IMR-90 (cell line): ENCODE measurements around the gene NR1I2. TPM values are rescaled to one million over a fixed set of nuclear protein-coding genes. Genes with fewer than 3 reads are reported as not detected.

Source experiments
- ATAC-seq: fragments of 200-7000 bp; cut with Tn5 transposase; 2 replicates; pipeline ENCODE4 v1.9.1; 2020; ENCODE audit warnings: low read depth, mild to moderate bottlenecking, moderate library complexity
- BruUV-seq: library from RNA; stranded (reverse); fragments of 400-500 nt; replicated peaks from 2 replicates; lab custom pipeline; 2021; lab: Mats Ljungman, UMichigan
- CTCF ChIA-PET: fragments of 300-600 bp; formaldehyde crosslinking; extraction: SDS; loops from one replicate; lab custom pipeline; 2021; ENCODE audit warnings: antibody characterized with exemption; lab: Yijun Ruan, JAX
- POLR2A ChIA-PET: fragments of 300-600 bp; sonication (Branson Sonifier 250); formaldehyde crosslinking; loops from one replicate; lab custom pipeline; 2022; ENCODE audit warnings: antibody characterized with exemption; ENCODE audit not compliant: unreplicated experiment; lab: Charles Lee
- DNase-seq: peaks from one replicate; pipeline ENCODE4 v3.0.0; 2013
- H2AFZ ChIP-seq: replicated peaks from 2 replicates; pipeline ENCODE3; 2013; ENCODE audit warnings: low read length, mild to moderate bottlenecking; ENCODE audit not compliant: poor library complexity
- H2AK5ac ChIP-seq: 2 replicates; pipeline ENCODE4 v1.6.1; 2013; ENCODE audit warnings: low read depth, low read length, inconsistent platforms
- H2AK9ac ChIP-seq: replicated peaks from 2 replicates; pipeline ENCODE3; 2013; ENCODE audit warnings: mild to moderate bottlenecking, low read depth, low read length, moderate library complexity; ENCODE audit not compliant: poor library complexity
- H2BK120ac ChIP-seq: 2 replicates; pipeline ENCODE4 v1.6.1; 2013; ENCODE audit warnings: low read depth, low read length, inconsistent platforms
- H2BK15ac ChIP-seq: 3 replicates; pipeline ENCODE4 v1.6.1; 2013; ENCODE audit warnings: low read depth, low read length, inconsistent platforms
- H2BK20ac ChIP-seq: 2 replicates; pipeline ENCODE4 v1.6.1; 2013; ENCODE audit warnings: low read depth, mild to moderate bottlenecking, inconsistent platforms, low read length, moderate library complexity
- H2BK5ac ChIP-seq: 2 replicates; pipeline ENCODE4 v1.6.1; 2013; ENCODE audit warnings: mild to moderate bottlenecking, low read depth, low read length, inconsistent platforms; ENCODE audit not compliant: poor library complexity, severe bottlenecking
- H3K14ac ChIP-seq: replicated peaks from 2 replicates; pipeline ENCODE4 v1.6.1; 2013; ENCODE audit warnings: low read depth, low read length, inconsistent platforms
- H3K18ac ChIP-seq: 2 replicates; pipeline ENCODE4 v1.6.1; 2013; ENCODE audit warnings: low read depth, low read length, control low read depth
- H3K23ac ChIP-seq: 2 replicates; pipeline ENCODE4 v1.6.1; 2013; ENCODE audit warnings: low read depth, low read length, inconsistent platforms
- H3K27ac ChIP-seq: 2 replicates; pipeline ENCODE4 v1.5.1; 2013; ENCODE audit warnings: mild to moderate bottlenecking, control low read depth, low read length; ENCODE audit not compliant: insufficient read depth
- H3K27me3 ChIP-seq: 2 replicates; pipeline ENCODE4 v1.6.1; 2013; ENCODE audit warnings: low read length; ENCODE audit not compliant: control insufficient read depth, insufficient read depth
- H3K36me3 ChIP-seq: 2 replicates; pipeline ENCODE4 v1.6.1; 2013; ENCODE audit warnings: low read length, mixed read lengths; ENCODE audit not compliant: control insufficient read depth, insufficient read depth
- H3K4ac ChIP-seq: 2 replicates; pipeline ENCODE4 v1.6.1; 2013; ENCODE audit warnings: low read depth, low read length, inconsistent platforms
- H3K4me1 ChIP-seq: 2 replicates; pipeline ENCODE4 v1.6.1; 2013; ENCODE audit warnings: low read length, mixed read lengths; ENCODE audit not compliant: control insufficient read depth, insufficient read depth
- H3K4me2 ChIP-seq: 2 replicates; pipeline ENCODE4 v1.6.1; 2013; ENCODE audit warnings: low read depth, mild to moderate bottlenecking, control low read depth, low read length, moderate library complexity
- H3K4me3 ChIP-seq: 2 replicates; pipeline ENCODE4 v1.5.1; 2013; ENCODE audit warnings: low read depth, mild to moderate bottlenecking, control low read depth, low read length, moderate library complexity; ENCODE audit not compliant: insufficient read depth
- H3K56ac ChIP-seq: 2 replicates; pipeline ENCODE4 v1.6.1; 2013; ENCODE audit warnings: low read length, inconsistent platforms; ENCODE audit not compliant: insufficient read depth; ENCODE audit errors: extremely low read depth
- H3K79me1 ChIP-seq, 2 experiments: 2 replicates each; pipeline ENCODE4 v1.6.1; 2013; ENCODE audit warnings: low read length in 2 of 2, inconsistent platforms in 1 of 2, low read depth in 1 of 2
- H3K9ac ChIP-seq: 2 replicates; pipeline ENCODE4 v1.6.1; 2013; ENCODE audit warnings: low read depth, low read length, control low read depth
- H3K9me1 ChIP-seq: 2 replicates; pipeline ENCODE4 v1.6.1; 2013; ENCODE audit warnings: low read length, inconsistent platforms; ENCODE audit not compliant: insufficient read depth
- H3K9me3 ChIP-seq: 2 replicates; pipeline ENCODE4 v1.6.1; 2013; ENCODE audit warnings: low read length; ENCODE audit not compliant: control insufficient read depth, insufficient read depth
- H4K20me1 ChIP-seq: 2 replicates; pipeline ENCODE4 v1.6.1; 2013; ENCODE audit warnings: low read length, inconsistent platforms; ENCODE audit not compliant: insufficient read depth
- H4K5ac ChIP-seq: 2 replicates; pipeline ENCODE4 v1.6.1; 2013; ENCODE audit warnings: mild to moderate bottlenecking, low read depth, low read length, control low read depth
- H4K8ac ChIP-seq, 2 experiments: 2 replicates each; pipeline ENCODE4 v1.6.1; 2013; ENCODE audit warnings: low read depth in 2 of 2, low read length in 2 of 2, control low read depth in 1 of 2, inconsistent platforms in 1 of 2
- H4K91ac ChIP-seq: 2 replicates; pipeline ENCODE4 v1.6.1; 2013; ENCODE audit warnings: low read depth, low read length, inconsistent platforms; ENCODE audit not compliant: insufficient read depth
- BHLHE40 ChIP-seq: fragments of 150-350 bp; IDR thresholded peaks from 2 replicates; pipeline ENCODE4 v1.6.1; 2016; ENCODE audit warnings: mild to moderate bottlenecking, low read depth, low read length
- CHD1 ChIP-seq: IDR thresholded peaks from 2 replicates; pipeline ENCODE4 v1.6.1; 2012; ENCODE audit warnings: low read depth, low read length, improper control_type of control experiment
- FOS ChIP-seq: fragments of 150-350 bp; IDR thresholded peaks from 2 replicates; pipeline ENCODE4 v1.6.1; 2016; ENCODE audit warnings: low read depth, low read length
- MAFK ChIP-seq: IDR thresholded peaks from 2 replicates; pipeline ENCODE4 v1.6.1; 2012; ENCODE audit warnings: low read depth, low read length, improper control_type of control experiment
- MAZ ChIP-seq: IDR thresholded peaks from 2 replicates; pipeline ENCODE4 v1.6.1; 2012; ENCODE audit warnings: low read depth, mild to moderate bottlenecking, low read length, improper control_type of control experiment, moderate library complexity, borderline replicate concordance
- MXI1 ChIP-seq: IDR thresholded peaks from 2 replicates; pipeline ENCODE4 v1.6.1; 2012; ENCODE audit warnings: low read depth, mild to moderate bottlenecking, low read length, moderate library complexity, borderline replicate concordance
- NFE2L2 ChIP-seq: fragments of 150-350 bp; IDR thresholded peaks from 2 replicates; pipeline ENCODE4 v1.6.1; 2016; ENCODE audit warnings: low read depth, mild to moderate bottlenecking, low read length
- POLR2A ChIP-seq: IDR thresholded peaks from 2 replicates; pipeline ENCODE4 v1.6.1; 2012; ENCODE audit warnings: mild to moderate bottlenecking, low read depth, low read length
- RAD21 ChIP-seq: IDR thresholded peaks from 2 replicates; pipeline ENCODE4 v1.6.1; 2012; ENCODE audit warnings: low read length, improper control_type of control experiment
- RCOR1 ChIP-seq: IDR thresholded peaks from 2 replicates; pipeline ENCODE4 v1.6.1; 2012; ENCODE audit warnings: mild to moderate bottlenecking, low read length, improper control_type of control experiment; ENCODE audit not compliant: insufficient replicate concordance
- RFX5 ChIP-seq: IDR thresholded peaks from 2 replicates; pipeline ENCODE4 v1.8.0; 2012; ENCODE audit warnings: low read depth, mild to moderate bottlenecking, low read length, moderate library complexity
- SMC3 ChIP-seq: fragments of 150-350 bp; IDR thresholded peaks from 2 replicates; pipeline ENCODE4 v1.6.1; 2016; ENCODE audit warnings: low read depth, mild to moderate bottlenecking, antibody characterized with exemption, low read length, moderate library complexity
- dilution Hi-C: fragments of 300-500 bp; cut with HindIII; formaldehyde crosslinking; loops from one replicate; pipeline ENCODE4 v1.14.3; 2018; ENCODE audit warnings: low sequenced_read_pairs; ENCODE audit not compliant: unreplicated experiment
- in situ Hi-C: fragments of 300-500 bp; cut with MboI; formaldehyde crosslinking; loops from 3 replicates; pipeline ENCODE4 v1.14.3; 2019; ENCODE audit warnings: low sequenced_read_pairs, inconsistent platforms, mixed read lengths
- intact Hi-C: fragments of 100-400 bp; cut with micrococcal nuclease; formaldehyde crosslinking; loops from 2 replicates; pipeline ENCODE4 v1.10.0; 2022
- polyA plus RNA-seq, 3 experiments: library from polyadenylated mRNA; depleted of rRNA; stranded (reverse); fragments of >200 nt; gene quantifications; 2 replicates each; pipeline ENCODE4 v1.2.3, GENCODE V29; 2012; ENCODE audit warnings: low replicate concordance in 1 of 3
- total RNA-seq: library from RNA; depleted of rRNA; stranded (reverse); fragments of >200 nt; gene quantifications from 2 replicates; pipeline ENCODE4 v1.2.3, GENCODE V29; 2012
- TF ChIP-seq, protein P1 (sequence below): conservative IDR thresholded peaks from 2 replicates; pipeline ENCODE4 v1.5.1; 2012; ENCODE audit warnings: mild to moderate bottlenecking, low read depth, low read length, improper control_type of control experiment
- TF ChIP-seq, protein P2 (sequence below): fragments of 150-350 bp; IDR thresholded peaks from 2 replicates; pipeline ENCODE4 v1.6.1; 2017; ENCODE audit warnings: mild to moderate bottlenecking, antibody characterized with exemption, low read length, low read depth
- TF ChIP-seq, protein P3 (sequence below): fragments of 150-350 bp; IDR thresholded peaks from 2 replicates; pipeline ENCODE4 v1.6.1; 2016; ENCODE audit warnings: low read depth, mild to moderate bottlenecking, low read length, moderate library complexity, borderline replicate concordance

Gene NR1I2
- total and polyA plus RNA-seq, 2 of the 4 experiments (the other 2 are of a cell fraction): not detected

DNA sequence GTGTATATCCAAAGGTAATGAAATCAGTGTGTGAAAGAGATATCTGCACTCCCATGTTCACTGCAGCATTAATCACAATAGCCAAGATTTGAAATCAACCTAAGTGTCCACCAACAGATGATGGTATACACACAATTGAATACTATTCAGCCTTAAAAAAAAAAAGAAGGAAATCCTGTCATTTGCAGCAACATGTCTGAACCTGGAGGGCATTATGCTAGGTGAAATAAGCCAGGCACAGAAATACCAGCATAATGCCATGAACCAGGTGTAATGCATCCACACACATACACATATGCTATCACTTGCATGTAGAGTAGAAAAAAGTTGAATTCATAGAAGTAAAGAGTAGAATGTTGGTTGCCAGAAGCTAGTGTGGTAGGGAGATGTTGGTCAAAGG lies 18.4 kb upstream of the NR1I2 start:
- ChIA-PET CTCF (interaction anchor here (0.6 kb wide), 1 partner anchor 14 kb away, joined by 4 read pairs; no protein-coding TSS in a partner anchor), POLR2A (no interaction called here)
- Histone ChIP-seq H3K36me3 (no peaks in the 10 kb centered on the region), H3K56ac (no peak overlapping the region), H3K18ac (no peak overlapping the region), H3K14ac (no peak overlapping the region), H3K4ac (no peak overlapping the region), H2AK9ac (no peak overlapping the region), H3K79me1 (no peaks in the 10 kb centered on the region), H3K9me3 (no peaks in the 10 kb centered on the region), H3K27me3 (no peaks in the 10 kb centered on the region; the same call in 1 of the 2 replicates), H4K5ac (no peak overlapping the region), H3K9me1 (no peaks in the 10 kb centered on the region), H4K20me1 (no peaks in the 10 kb centered on the region), H2AFZ (no peak overlapping the region), H4K91ac (no peak overlapping the region), H2BK5ac (no peak overlapping the region), H2BK120ac (no peak overlapping the region), H3K4me3 (no peak overlapping the region), H3K4me1 (no peaks in the 10 kb centered on the region), H3K4me2 (no peak overlapping the region), H3K9ac (no peak overlapping the region), H3K27ac (no peak overlapping the region), H2BK20ac (no peak overlapping the region), H2BK15ac (no peak overlapping the region), H3K23ac (no peak overlapping the region), H4K8ac (no peak overlapping the region), H2AK5ac (no peak overlapping the region)
- dilution Hi-C loops (no loop called here), in situ Hi-C loops (no loop called here), intact Hi-C loops (no loop called here)
- DNase-seq: no peak
- TF ChIP-seq RAD21: no peak
- no peak for TF ChIP-seq NFE2L2
- no peak for TF ChIP-seq RFX5
- TF ChIP-seq, protein P1, sequence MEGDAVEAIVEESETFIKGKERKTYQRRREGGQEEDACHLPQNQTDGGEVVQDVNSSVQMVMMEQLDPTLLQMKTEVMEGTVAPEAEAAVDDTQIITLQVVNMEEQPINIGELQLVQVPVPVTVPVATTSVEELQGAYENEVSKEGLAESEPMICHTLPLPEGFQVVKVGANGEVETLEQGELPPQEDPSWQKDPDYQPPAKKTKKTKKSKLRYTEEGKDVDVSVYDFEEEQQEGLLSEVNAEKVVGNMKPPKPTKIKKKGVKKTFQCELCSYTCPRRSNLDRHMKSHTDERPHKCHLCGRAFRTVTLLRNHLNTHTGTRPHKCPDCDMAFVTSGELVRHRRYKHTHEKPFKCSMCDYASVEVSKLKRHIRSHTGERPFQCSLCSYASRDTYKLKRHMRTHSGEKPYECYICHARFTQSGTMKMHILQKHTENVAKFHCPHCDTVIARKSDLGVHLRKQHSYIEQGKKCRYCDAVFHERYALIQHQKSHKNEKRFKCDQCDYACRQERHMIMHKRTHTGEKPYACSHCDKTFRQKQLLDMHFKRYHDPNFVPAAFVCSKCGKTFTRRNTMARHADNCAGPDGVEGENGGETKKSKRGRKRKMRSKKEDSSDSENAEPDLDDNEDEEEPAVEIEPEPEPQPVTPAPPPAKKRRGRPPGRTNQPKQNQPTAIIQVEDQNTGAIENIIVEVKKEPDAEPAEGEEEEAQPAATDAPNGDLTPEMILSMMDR: no peak
- no peak for TF ChIP-seq MAZ
- TF ChIP-seq, protein P2, sequence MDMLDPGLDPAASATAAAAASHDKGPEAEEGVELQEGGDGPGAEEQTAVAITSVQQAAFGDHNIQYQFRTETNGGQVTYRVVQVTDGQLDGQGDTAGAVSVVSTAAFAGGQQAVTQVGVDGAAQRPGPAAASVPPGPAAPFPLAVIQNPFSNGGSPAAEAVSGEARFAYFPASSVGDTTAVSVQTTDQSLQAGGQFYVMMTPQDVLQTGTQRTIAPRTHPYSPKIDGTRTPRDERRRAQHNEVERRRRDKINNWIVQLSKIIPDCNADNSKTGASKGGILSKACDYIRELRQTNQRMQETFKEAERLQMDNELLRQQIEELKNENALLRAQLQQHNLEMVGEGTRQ: no peak
- no peak for TF ChIP-seq MXI1
- no peak for TF ChIP-seq FOS
- no peak for TF ChIP-seq BHLHE40
- no peak for TF ChIP-seq RCOR1
- no peak for TF ChIP-seq CHD1
- TF ChIP-seq SMC3: no peak
- no peak for TF ChIP-seq MAFK
- TF ChIP-seq, protein P3, sequence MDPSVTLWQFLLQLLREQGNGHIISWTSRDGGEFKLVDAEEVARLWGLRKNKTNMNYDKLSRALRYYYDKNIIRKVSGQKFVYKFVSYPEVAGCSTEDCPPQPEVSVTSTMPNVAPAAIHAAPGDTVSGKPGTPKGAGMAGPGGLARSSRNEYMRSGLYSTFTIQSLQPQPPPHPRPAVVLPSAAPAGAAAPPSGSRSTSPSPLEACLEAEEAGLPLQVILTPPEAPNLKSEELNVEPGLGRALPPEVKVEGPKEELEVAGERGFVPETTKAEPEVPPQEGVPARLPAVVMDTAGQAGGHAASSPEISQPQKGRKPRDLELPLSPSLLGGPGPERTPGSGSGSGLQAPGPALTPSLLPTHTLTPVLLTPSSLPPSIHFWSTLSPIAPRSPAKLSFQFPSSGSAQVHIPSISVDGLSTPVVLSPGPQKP: no peak
- no peak for TF ChIP-seq POLR2A
- BruUV-seq: no TSS peak
- ATAC-seq: no peak
